Measurements from ENCODE around the gene LGI2.
"Not testable (repeated sequence)": the region's sequence is repeated elsewhere in the genome, so short reads cannot be mapped to it uniquely, and the experiment has no call there.

Gene LGI2

GRCh38 chr4:25029479-25030276 lies 1.1 kb downstream of the LGI2 start:
- peak overlapping the region; percentile 19 for H3K4me3 ChIP-seq (replicated peaks; ENCODE audit: low read depth, low read length)
- DNase-seq (ENCODE audit: extremely low read depth, low read depth): no peak
- TF ChIP-seq CTCF (IDR thresholded peaks at IDR 0.05; ENCODE audit: low read depth, low read length, missing control alignments): no peak

GRCh38 chr4:25028851-25029250 lies 1.9 kb downstream of the LGI2 start:
- H3K4me3 ChIP-seq (replicated peaks; ENCODE audit: low read depth, low read length): no peak overlapping the region
- TF ChIP-seq CTCF (IDR thresholded peaks at IDR 0.05; ENCODE audit: low read depth, low read length, missing control alignments): no peak
- DNase-seq (ENCODE audit: extremely low read depth, low read depth): no peak

GRCh38 chr4:25022766-25023165 lies 8.0 kb downstream of the LGI2 start:
- no peak overlapping the region for H3K4me3 ChIP-seq (replicated peaks; ENCODE audit: low read depth, low read length)
- DNase-seq (ENCODE audit: extremely low read depth, low read depth): no peak
- TF ChIP-seq CTCF (IDR thresholded peaks at IDR 0.05; ENCODE audit: low read depth, low read length, missing control alignments): no peak

- no peak for DNase-seq (ENCODE audit: extremely low read depth, low read depth)
- no peak for TF ChIP-seq CTCF (IDR thresholded peaks at IDR 0.05; ENCODE audit: low read depth, low read length, missing control alignments)
- H3K4me3 ChIP-seq (replicated peaks; ENCODE audit: low read depth, low read length): no peak overlapping the region
Measured at GRCh38 chr4:25021216-25021615, 9.5 kb downstream of the LGI2 start.

GRCh38 chr4:25020236-25020635 lies 10.5 kb downstream of the LGI2 start:
- DNase-seq (ENCODE audit: extremely low read depth, low read depth): no peak
- TF ChIP-seq CTCF (IDR thresholded peaks at IDR 0.05; ENCODE audit: low read depth, low read length, missing control alignments): no peak
- no peak overlapping the region for H3K4me3 ChIP-seq (replicated peaks; ENCODE audit: low read depth, low read length)

- no peak overlapping the region for H3K4me3 ChIP-seq (replicated peaks; ENCODE audit: low read depth, low read length)
- TF ChIP-seq CTCF (IDR thresholded peaks at IDR 0.05; ENCODE audit: low read depth, low read length, missing control alignments): no peak
- no peak for DNase-seq (ENCODE audit: extremely low read depth, low read depth)
Measured at GRCh38 chr4:25019501-25019900, 11.2 kb downstream of the LGI2 start.

GRCh38 chr4:25015012-25015411 lies 15.7 kb downstream of the LGI2 start:
- TF ChIP-seq CTCF (IDR thresholded peaks at IDR 0.05; ENCODE audit: low read depth, low read length, missing control alignments): no peak
- H3K4me3 ChIP-seq (replicated peaks; ENCODE audit: low read depth, low read length): no peak overlapping the region

GRCh38 chr4:25014662-25014983 lies 16.1 kb downstream of the LGI2 start:
- not testable (repeated sequence) for H3K4me3 ChIP-seq (replicated peaks; ENCODE audit: low read depth, low read length); DNase-seq (ENCODE audit: extremely low read depth, low read depth)

More at GRCh38 chr4:25015012-25015411, 15.7 kb downstream of the LGI2 start:
- no peak for DNase-seq (ENCODE audit: extremely low read depth, low read depth)

Data from HFF-Myc (cell line).